MM.1S (cell line): Measurements from ENCODE around the gene RPTN.
A peak's percentile ranks its signal among the peaks of the same experiment; 100 is the strongest.

ENCODE experiments used
- DNase-seq: peaks from one replicate; pipeline ENCODE4 v3.0.0-alpha.2; 2015
- H2AFZ ChIP-seq: fragments of 300-600 bp; sonication (generic); 2 replicates; pipeline ENCODE4 v1.6.0; 2016; ENCODE audit warnings: antibody characterized with exemption, low read length
- H3F3A ChIP-seq: fragments of 300-600 bp; sonication (generic); 2 replicates; pipeline ENCODE4 v1.6.1; 2016; ENCODE audit warnings: mild to moderate bottlenecking, antibody characterized with exemption, low read length, moderate library complexity, mixed read lengths; ENCODE audit not compliant: insufficient read depth
- H3K27ac ChIP-seq: fragments of 300-600 bp; sonication (generic); 2 replicates; pipeline ENCODE4 v1.5.1; 2016; ENCODE audit warnings: mild to moderate bottlenecking, low read length
- H3K27me3 ChIP-seq: fragments of 300-600 bp; sonication (generic); replicated peaks from 2 replicates; pipeline ENCODE4 v1.6.0; 2016; ENCODE audit warnings: low read length; ENCODE audit not compliant: insufficient read depth
- H3K36me3 ChIP-seq: fragments of 300-600 bp; sonication (generic); replicated peaks from 2 replicates; pipeline ENCODE4 v1.6.1; 2016; ENCODE audit warnings: mild to moderate bottlenecking, low read length, mixed read lengths; ENCODE audit not compliant: insufficient read depth
- H3K4me1 ChIP-seq: fragments of 300-600 bp; sonication (generic); 2 replicates; pipeline ENCODE4 v1.6.1; 2016; ENCODE audit warnings: low read length, mixed read lengths
- H3K4me2 ChIP-seq: fragments of 300-600 bp; sonication (generic); 2 replicates; pipeline ENCODE4 v1.6.0; 2016; ENCODE audit warnings: low read depth, low read length
- H3K4me3 ChIP-seq: fragments of 300-600 bp; sonication (generic); 2 replicates; pipeline ENCODE4 v1.5.1; 2016; ENCODE audit warnings: low read length, mixed read lengths
- H3K79me2 ChIP-seq: fragments of 300-600 bp; sonication (generic); 2 replicates; pipeline ENCODE4 v1.6.1; 2016; ENCODE audit warnings: mixed run types, low read length, mixed read lengths
- H3K9ac ChIP-seq: fragments of 300-600 bp; sonication (generic); 2 replicates; pipeline ENCODE4 v1.6.1; 2016; ENCODE audit warnings: low read length, mixed read lengths
- H3K9me2 ChIP-seq: fragments of 300-600 bp; sonication (generic); replicated peaks from 2 replicates; pipeline ENCODE4 v1.6.1; 2016; ENCODE audit warnings: mild to moderate bottlenecking, low read length, mixed read lengths; ENCODE audit not compliant: insufficient read depth
- H3K9me3 ChIP-seq: fragments of 300-600 bp; sonication (generic); replicated peaks from 2 replicates; pipeline ENCODE4 v1.6.1; 2016; ENCODE audit warnings: mild to moderate bottlenecking, low read length, mixed read lengths; ENCODE audit not compliant: insufficient read depth
- H4K20me1 ChIP-seq: fragments of 300-600 bp; sonication (generic); 2 replicates; pipeline ENCODE4 v1.6.1; 2016; ENCODE audit warnings: mild to moderate bottlenecking, low read length, moderate library complexity, mixed read lengths; ENCODE audit not compliant: insufficient read depth
- EZH2 ChIP-seq: fragments of 300-600 bp; sonication (generic); optimal IDR thresholded peaks from 2 replicates; pipeline ENCODE3; 2017; ENCODE audit warnings: low read depth, mild to moderate bottlenecking, antibody characterized with exemption, low read length, mixed read lengths
- EZH2phosphoT487 ChIP-seq: fragments of 300-600 bp; sonication (generic); IDR thresholded peaks from 2 replicates; pipeline ENCODE4 v1.6.1; 2018; ENCODE audit warnings: antibody characterized with exemption, low read length
- TF ChIP-seq, protein P1 (sequence below): fragments of 300-600 bp; sonication (generic); IDR thresholded peaks from 2 replicates; pipeline ENCODE4 v1.5.1; 2016; ENCODE audit warnings: antibody characterized with exemption, low read length, mixed read lengths

Gene RPTN

GRCh38 chr1:152167835-152168534 lies 9.0 kb upstream of the RPTN start:
- Histone ChIP-seq H3K27me3 (no peaks in the 10 kb centered on the region), H4K20me1 (no peaks in the 10 kb centered on the region), H3K79me2 (no peaks in the 10 kb centered on the region), H2AFZ (no peak overlapping the region), H3K27ac (no peak overlapping the region), H3K4me2 (no peak overlapping the region), H3K9ac (no peak overlapping the region), H3K9me2 (no peaks in the 10 kb centered on the region), H3K4me3 (no peak overlapping the region), H3K9me3 (no peaks in the 10 kb centered on the region), H3F3A (peaks cover 18% of the 10 kb centered on the region), H3K4me1 (peaks cover 55% of the 10 kb centered on the region), H3K36me3 (no peaks in the 10 kb centered on the region)
- no peak for TF ChIP-seq EZH2
- no peak for TF ChIP-seq EZH2phosphoT487
- TF ChIP-seq, protein P1, sequence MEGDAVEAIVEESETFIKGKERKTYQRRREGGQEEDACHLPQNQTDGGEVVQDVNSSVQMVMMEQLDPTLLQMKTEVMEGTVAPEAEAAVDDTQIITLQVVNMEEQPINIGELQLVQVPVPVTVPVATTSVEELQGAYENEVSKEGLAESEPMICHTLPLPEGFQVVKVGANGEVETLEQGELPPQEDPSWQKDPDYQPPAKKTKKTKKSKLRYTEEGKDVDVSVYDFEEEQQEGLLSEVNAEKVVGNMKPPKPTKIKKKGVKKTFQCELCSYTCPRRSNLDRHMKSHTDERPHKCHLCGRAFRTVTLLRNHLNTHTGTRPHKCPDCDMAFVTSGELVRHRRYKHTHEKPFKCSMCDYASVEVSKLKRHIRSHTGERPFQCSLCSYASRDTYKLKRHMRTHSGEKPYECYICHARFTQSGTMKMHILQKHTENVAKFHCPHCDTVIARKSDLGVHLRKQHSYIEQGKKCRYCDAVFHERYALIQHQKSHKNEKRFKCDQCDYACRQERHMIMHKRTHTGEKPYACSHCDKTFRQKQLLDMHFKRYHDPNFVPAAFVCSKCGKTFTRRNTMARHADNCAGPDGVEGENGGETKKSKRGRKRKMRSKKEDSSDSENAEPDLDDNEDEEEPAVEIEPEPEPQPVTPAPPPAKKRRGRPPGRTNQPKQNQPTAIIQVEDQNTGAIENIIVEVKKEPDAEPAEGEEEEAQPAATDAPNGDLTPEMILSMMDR, result no peak
- DNase-seq, result no peak

- no peaks in the 10 kb centered on the region for H3K36me3 ChIP-seq
- H3K27ac ChIP-seq, result no peak overlapping the region
- H3K9ac ChIP-seq, result no peak overlapping the region
- H3K4me2 ChIP-seq, result no peak overlapping the region
- TF ChIP-seq EZH2 (no peak), EZH2phosphoT487 (no peak)
- TF ChIP-seq, protein P1, result no peak
- H3K9me2 ChIP-seq, result no peaks in the 10 kb centered on the region
- no peaks in the 10 kb centered on the region for H3K27me3 ChIP-seq
- H3F3A ChIP-seq, result peaks cover 18% of the 10 kb centered on the region
- DNase-seq, result no peak
- H3K79me2 ChIP-seq, result no peaks in the 10 kb centered on the region
- H2AFZ ChIP-seq, result no peak overlapping the region
- no peak overlapping the region for H3K4me3 ChIP-seq
- peaks cover 59% of the 10 kb centered on the region for H3K4me1 ChIP-seq
- no peaks in the 10 kb centered on the region for H3K9me3 ChIP-seq
- no peaks in the 10 kb centered on the region for H4K20me1 ChIP-seq
Observed at GRCh38 chr1:152166966-152167365, 7.9 kb upstream of the RPTN start.

DNA sequence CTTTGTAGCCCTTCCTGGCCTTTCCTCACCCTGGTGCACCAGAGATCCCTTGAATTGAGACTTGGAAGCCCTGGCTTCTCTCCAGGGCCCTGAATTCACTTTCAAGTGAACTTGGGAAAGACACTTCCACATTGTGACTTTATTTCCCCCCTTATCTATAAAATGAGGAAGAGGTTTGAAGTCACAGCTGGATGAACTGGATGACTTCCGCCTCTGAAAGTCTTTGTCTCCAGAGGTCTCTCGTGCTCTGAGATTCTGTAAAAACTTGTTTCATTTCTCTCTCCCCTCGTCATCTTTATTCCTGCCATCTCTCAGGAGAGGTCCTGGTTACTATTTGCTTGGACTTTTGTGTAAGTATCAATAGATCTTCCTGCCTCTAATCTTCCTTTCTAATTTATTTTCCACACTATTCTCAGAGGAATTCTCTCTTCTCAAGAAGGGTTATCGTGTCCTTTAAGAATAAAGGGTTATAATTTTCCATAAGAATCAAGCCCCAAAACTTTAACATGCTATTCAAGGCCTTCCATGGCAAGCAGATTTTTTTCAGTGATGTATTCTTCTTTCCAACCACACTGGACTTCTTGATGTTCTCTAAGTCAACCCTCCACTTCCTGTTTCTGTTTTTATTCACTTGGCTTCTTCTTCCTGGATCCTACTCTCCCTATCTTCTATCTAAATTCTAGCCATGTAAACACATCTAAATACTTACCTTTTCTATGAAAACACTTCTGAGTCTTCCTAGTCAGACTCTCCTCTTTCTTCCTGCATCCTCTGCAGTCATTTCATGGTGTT lies 6.5 kb upstream of the RPTN start:
- no peaks in the 10 kb centered on the region for H3K9me3 ChIP-seq
- peaks cover 48% of the 10 kb centered on the region for H3K4me1 ChIP-seq
- peak overlapping the region; percentile 16; the same call in 1 of the 2 replicates for H2AFZ ChIP-seq
- no peaks in the 10 kb centered on the region for H3K9me2 ChIP-seq
- H3K27me3 ChIP-seq, result no peaks in the 10 kb centered on the region
- H3K36me3 ChIP-seq, result no peaks in the 10 kb centered on the region
- TF ChIP-seq EZH2phosphoT487, result no peak
- TF ChIP-seq EZH2, result no peak
- TF ChIP-seq, protein P1, result no peak
- peak overlapping the region; percentile 6; the same call in 1 of the 2 replicates for H3K4me2 ChIP-seq
- no peak overlapping the region for H3K27ac ChIP-seq
- H4K20me1 ChIP-seq, result no peaks in the 10 kb centered on the region
- no peak overlapping the region for H3K9ac ChIP-seq
- no peak for DNase-seq
- no peak overlapping the region for H3K4me3 ChIP-seq
- peaks cover 17% of the 10 kb centered on the region for H3F3A ChIP-seq
- H3K79me2 ChIP-seq, result no peaks in the 10 kb centered on the region
